GM19455 (cell line): ENCODE results near the gene GJA3.

ENCODE experiments used
- ATAC-seq: cut with Tn5 transposase; IDR thresholded peaks from one replicate; pipeline ENCODE4 v1.9.1; 2021; ENCODE audit not compliant: unreplicated experiment

GJA3 gene

GRCh38 chr13:20130652-20131051 is 30.2 kb downstream of the GJA3 start:
- ATAC-seq = no peak

GRCh38 chr13:20130012-20130411 is 30.8 kb downstream of the GJA3 start:
- no peak for ATAC-seq

DNA sequence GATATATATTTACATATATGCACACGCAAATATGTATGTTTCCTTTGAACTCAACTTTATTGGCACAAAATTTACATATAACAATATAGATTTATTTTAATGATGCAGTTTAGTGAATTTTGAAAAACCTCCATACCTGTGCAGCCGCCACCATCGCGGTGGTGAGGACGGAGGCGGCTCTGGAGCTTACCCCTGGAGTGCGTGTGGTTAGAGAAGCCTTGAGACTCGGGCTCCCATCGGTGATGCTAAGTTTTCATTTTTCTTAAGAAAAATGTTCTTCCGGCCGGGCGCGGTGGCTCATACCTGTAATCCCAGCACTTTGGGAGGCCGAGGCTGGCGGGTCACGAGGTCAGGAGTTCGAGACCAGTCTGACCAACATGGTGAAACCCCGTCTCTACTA is 31.8 kb downstream of the GJA3 start:
- no peak for ATAC-seq

DNA sequence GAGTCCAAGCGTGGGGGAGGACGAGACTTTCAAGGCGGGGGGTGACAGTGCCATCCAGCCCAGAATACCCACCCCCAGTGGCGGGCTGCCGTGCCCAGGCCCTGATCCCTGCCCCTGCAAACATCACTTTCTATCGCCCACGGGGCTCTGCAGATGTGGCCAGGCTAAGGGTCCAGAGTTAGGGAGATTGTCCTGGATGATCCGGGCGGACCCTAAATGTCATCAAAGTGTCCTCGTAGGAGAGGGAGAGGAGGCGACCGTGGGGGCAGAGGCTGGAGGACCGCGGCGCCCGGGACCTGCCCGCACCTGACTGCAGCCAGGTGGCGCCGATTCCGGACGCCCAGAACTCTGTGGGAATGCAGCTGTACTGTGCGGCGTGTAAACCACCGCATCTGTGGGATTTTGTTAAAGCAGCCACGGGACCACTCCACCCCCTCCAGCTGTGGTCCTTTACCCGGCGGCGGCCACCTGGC is 32.4 kb downstream of the GJA3 start:
- ATAC-seq = no peak

- ATAC-seq = no peak
Measured at GRCh38 chr13:20127562-20128458, 33.0 kb downstream of the GJA3 start.

GRCh38 chr13:20127262-20127561 is 33.6 kb downstream of the GJA3 start:
- ATAC-seq = no peak

DNA sequence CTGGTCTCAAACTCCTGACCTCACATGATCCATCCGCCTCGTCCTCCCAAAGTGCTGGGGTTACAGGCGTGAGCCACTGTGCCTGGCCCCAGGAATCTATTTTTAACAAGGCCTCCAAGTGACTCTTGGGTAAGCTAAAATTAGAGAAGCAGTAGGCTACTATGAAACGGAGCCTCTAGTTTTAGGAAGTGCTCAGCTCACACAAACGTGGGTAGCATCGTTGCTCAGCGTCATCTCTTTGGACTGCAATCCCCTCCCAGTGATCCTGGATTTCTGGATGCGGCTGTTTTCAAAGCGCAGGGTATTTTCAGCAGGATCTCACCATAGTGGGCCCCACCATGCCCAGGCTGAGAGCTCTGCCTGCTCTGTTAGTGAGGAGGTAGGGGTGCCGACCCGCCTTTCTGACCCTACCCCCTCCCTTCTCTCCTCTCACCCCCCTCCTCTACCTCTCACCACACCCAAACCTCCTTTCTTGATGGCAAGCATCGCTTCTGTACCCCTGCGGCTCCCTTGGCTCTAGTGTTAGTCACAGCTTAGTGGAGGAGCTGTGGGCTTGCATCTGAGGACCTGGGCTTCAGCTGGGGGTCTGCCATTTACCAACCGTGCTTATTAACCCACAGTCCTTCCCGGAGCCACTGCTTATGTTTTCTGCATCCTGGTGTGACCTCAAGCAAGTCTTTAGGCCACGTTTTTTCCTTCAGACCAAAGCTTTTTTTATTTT is 34.2 kb downstream of the GJA3 start:
- no peak for ATAC-seq

DNA sequence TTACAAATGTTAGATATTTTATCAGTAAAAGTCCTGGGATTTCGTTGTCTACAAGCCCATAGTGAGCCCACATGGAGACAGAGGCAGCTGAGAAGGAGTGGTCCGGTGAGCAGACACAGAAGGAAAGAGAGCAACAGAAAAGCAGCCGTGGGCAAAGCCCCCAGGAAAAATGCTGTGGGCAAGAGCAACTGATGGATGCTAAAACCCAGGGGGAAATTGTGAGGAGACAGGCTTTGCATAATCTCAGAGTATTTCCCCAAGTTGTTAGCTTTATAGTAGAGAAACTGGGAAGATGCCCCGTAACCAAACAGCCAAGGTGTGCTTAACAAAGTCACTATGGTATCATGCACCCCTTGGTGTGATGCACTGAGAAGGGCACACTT is 35.1 kb downstream of the GJA3 start:
- no peak for ATAC-seq

DNA sequence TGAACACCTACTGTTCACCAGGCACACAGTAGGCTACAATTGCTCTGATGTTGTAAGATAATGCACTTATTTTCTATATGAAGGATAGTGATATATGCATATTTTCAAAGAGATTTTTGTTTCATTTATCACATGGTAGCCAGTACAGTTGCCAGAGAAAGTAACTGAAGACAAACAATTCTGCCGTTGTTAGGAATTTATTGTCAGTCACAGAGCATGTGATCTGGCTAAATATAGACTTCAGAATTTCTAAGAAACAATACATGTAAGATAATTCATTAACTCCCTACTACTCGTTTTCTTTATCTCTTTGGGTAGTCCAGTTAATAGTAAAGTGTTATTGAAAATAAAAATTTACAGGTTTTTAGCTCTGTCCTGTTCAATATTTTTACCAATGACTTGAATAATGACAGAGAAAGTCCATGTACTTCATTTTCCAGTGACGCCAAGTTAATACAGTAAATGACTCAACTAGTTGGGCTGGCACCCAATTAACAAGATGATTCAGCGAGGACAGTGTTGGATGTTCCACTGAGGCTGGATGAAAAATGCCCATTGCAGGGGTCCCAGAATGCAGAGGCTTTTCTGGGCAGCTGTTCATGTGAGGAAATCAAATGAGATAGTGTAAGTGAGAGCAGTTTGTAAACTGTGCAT is 35.6 kb downstream of the GJA3 start:
- ATAC-seq = no peak

GRCh38 chr13:20124303-20124702 is 36.5 kb downstream of the GJA3 start:
- no peak for ATAC-seq

DNA sequence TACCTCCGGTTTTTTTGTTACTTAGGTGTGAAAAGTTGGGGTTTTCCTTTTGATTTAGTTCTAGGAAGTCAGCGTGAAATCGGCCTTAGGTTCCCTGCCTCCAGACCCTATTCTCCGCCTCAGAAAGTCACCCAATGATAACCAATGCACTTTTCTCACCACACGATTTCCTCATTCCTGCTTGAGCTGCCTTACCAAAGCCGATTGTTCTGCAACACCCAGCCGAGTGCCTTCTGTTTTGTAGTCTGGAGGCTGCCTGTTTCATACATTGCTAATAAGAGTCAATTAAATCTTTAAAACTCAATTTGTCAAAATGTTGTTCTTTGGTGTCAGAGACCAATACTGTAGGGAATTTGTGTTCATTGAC is 39.7 kb downstream of the GJA3 start:
- ATAC-seq = no peak

DNA sequence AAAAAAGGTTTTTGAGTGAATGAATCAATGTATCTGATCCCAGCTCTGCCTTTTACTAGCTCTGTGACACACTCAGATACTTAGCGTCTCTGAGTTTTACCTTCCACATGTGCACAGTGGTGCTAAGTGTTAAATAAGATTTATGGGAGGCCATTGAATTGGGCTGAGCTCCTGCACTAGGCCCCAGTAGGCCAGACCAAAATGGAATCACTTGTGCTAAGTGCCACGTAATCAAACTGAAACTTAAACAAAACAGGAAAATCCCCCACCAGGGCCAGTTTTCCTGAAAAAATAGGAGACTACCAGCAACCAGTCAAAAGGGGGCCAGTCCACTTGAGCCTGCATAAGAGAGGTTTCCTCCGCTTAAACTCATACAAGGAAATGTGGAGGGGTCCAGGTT is 40.9 kb downstream of the GJA3 start:
- no peak for ATAC-seq

DNA sequence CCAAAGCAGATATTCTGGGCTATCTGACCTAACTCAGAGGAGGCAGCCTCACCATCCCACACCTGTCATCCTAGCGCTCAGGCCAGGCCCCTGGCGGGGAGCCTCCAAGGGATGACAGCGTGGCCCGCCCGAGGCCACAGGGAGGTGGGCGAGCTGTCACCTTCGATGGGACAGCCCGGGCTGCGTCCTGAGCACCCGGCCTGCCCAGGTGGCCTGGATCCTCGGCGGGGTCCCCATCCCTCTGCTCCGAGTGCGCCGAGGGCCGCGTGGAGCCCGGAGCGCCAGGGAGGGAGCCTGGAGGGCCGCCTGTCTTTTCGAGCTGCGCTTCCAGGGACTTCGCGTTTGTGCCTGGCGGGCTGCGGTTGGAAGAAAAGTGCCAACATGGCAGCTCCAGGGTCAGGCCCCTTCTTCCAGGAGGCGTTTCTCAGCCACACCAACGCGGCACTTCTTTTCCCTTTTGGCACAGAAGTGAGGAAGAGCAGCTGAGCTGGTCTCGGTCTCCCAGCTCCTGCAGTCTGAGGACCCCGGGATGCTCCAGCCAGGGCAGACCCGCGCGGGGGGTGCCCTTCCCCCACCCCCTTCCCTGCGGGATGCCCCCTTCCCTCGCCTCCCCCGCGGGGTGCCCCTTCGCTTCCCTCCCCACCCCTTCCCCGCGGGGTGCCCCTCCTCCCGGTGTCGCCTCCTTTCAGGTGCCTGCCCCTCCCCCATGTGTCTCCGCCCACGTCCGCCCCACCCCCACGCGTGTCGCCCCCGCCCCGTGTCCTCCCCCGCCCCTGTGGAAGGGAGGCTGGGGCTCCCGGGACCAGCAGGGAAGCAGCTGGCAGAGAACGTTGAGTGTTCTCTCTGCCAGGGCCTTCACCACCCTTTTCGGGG is 42.3 kb downstream of the GJA3 start:
- peak; percentile 41 for ATAC-seq

DNA sequence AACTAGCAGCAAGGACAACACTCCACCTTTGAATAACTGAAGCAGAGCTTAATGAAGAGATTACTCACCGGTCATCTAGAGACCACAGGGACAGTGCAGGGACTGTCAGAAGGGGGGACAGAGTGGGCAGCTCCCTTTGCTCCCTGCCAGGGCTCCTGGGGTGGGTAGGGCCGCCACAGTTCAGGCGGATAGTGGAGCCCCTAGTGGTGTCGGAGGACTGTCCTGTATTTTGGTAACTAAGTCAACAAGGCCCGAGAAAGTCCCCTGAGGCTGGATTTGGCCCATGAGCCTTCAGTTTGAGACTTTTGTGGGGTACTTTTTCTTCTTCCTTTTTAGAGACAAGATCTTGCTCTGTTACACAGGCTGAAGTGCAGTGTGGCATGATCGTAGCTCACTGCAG is 44.6 kb downstream of the GJA3 start:
- no peak for ATAC-seq

- ATAC-seq = no peak
Measured at GRCh38 chr13:20114066-20114610, 46.7 kb downstream of the GJA3 start.

- ATAC-seq = no peak
Measured at GRCh38 chr13:20109037-20109436, 51.8 kb downstream of the GJA3 start.

DNA sequence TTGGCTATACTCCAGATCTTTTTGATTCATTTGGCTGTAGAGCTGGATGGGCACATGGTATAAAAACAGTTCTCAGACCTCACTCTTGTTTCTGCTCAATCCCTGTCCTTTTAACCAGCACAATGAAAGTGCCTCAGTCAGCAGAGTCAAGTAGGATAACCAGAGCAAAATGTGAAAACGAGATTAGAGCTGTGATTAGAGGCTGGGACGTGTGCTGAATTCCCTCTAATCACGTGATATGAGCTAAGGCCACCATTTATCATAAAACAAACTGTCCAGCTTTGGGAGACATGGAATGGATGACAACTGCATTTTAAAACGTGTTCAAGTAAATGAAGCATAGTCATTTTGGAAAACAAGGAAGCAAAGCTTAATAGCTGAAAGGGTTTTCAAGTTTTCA is 54.1 kb downstream of the GJA3 start:
- no peak for ATAC-seq

DNA sequence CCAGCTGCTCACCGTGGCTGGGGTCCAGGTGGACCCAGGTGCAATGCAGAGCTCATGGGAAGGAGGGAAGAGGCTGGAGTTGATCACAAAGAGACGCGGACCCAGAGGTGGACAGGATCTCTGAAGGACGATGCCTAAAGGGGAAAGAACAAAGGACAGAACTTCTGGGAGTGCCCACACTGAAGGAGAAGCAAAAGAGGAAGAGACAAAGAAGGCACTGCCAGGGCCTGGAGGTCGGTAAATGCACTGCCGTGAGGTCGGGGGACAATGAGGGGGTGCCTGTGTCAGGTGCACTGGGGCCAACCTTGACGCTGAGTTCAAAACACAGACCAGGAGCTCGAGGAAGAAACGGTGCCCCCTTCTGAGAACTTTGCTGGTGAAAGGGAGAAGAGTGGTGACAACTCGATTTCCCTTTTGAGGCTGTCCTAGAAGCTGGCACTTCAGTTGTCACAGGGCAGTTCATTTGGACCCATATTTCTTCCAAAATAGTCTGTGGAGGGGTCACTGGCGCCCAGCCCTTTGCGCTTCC is 55.6 kb downstream of the GJA3 start:
- ATAC-seq = no peak

DNA sequence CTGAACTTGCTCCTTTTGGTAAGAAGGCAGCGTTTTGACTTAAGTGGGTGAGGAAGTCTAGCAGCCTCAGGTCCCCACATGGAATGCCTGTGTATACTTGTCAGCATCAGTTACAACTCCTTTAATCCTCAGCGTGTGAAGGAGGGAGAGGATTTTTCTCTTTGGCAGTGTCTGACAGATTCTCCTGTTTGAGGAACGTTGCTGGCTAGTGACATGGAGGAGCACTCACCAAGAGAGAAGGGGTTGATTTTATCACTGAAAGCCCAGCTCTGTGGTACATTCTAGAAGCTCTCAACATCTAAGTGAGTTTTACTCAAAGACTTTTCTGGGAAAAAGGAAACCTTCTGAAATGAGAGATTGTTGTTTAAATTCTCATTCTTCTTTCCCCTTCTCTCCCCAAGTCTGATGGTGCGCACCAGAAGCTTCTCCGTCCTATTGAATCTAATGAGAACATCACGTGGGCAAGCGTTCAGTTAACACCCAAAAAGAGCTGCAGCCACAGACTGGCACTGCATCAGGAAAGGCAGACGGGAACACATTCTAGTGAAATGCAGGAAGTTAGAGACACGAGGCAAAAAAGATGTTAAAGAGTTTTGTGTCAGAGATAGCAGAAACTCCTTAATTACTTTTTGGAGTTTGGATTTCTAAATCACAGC is 58.2 kb downstream of the GJA3 start:
- no peak for ATAC-seq
